Testis (tissue), 3 donors: ENCODE results near the gene PCSK5. TPM values are rescaled to one million over a fixed set of nuclear protein-coding genes. Genes with fewer than 3 reads are reported as not detected.

ENCODE experiments used
- DNase-seq: peaks from one replicate; pipeline ENCODE4 v3.0.0-alpha.2; 2019
- H3K27ac ChIP-seq, 2 donors: fragments of 200-600 bp; sonication (generic); one replicate each; pipeline ENCODE4 v1.5.1; 2019
- H3K27me3 ChIP-seq: fragments of 200-600 bp; sonication (generic); one replicate; pipeline ENCODE4 v1.5.1; 2019
- H3K36me3 ChIP-seq: fragments of 200-600 bp; sonication (generic); one replicate; pipeline ENCODE4 v1.5.1; 2017; ENCODE audit warnings: low read depth; ENCODE audit errors: missing control alignments
- H3K4me1 ChIP-seq: fragments of 200-600 bp; sonication (generic); one replicate; pipeline ENCODE4 v1.5.1; 2019
- H3K4me3 ChIP-seq, 2 donors: fragments of 200-600 bp; sonication (generic); one replicate each; pipeline ENCODE4 v1.5.1; 2017 to 2019
- H3K9me3 ChIP-seq: fragments of 200-600 bp; sonication (generic); one replicate; pipeline ENCODE4 v1.5.1; 2017
- POLR2A ChIP-seq: fragments of 450-650 bp; IDR thresholded peaks from one replicate; pipeline ENCODE4 v1.6.1; 2017; ENCODE audit warnings: antibody characterized with exemption, mild to moderate bottlenecking, moderate library complexity
- WGBS, 2 donors: methylation state at CpG; one replicate each; pipeline ENCODE4 v1.1.5; 2018; 5-methylcytosine and 5-hydroxymethylcytosine counted together
- intact Hi-C: fragments of 100-400 bp; cut with DNase I; formaldehyde crosslinking; loops from one replicate; pipeline ENCODE4 v1.15.1; 2023; ENCODE audit warnings: low total_unique reads
- polyA plus RNA-seq: library from polyadenylated mRNA; stranded (reverse); fragments of 350-450 nt; fragmentation: Illumina TruSeq; extraction: RNeasy Lipid Tissue Mini Kit (QIAGEN cat#74804); gene quantifications from one replicate; pipeline ENCODE4 v1.2.3, GENCODE V29; 2014; ENCODE audit warnings: low read depth, low replicate concordance; ENCODE audit not compliant: insufficient read depth
- total RNA-seq, 2 donors: library from RNA; depleted of rRNA; stranded (reverse); fragments of >200 nt; gene quantifications; one replicate each; pipeline ENCODE4 v1.2.3, GENCODE V29; 2016
- TF ChIP-seq, protein P1 (sequence below), 3 experiments: fragments of 450-650 bp in 2 of 3; fragments of 200-600 bp in 1 of 3; sonication (generic) in 1 of 3; IDR thresholded peaks; one replicate each; pipeline ENCODE4 v1.5.1; 2016 to 2019; ENCODE audit warnings: antibody characterized with exemption in 3 of 3, mild to moderate bottlenecking in 2 of 3, moderate library complexity in 1 of 3

The PCSK5 gene
- total and polyA plus RNA-seq, 3 donors from 2014 or later, result 9.4 to 50.6 (median 27.5) TPM

DNA sequence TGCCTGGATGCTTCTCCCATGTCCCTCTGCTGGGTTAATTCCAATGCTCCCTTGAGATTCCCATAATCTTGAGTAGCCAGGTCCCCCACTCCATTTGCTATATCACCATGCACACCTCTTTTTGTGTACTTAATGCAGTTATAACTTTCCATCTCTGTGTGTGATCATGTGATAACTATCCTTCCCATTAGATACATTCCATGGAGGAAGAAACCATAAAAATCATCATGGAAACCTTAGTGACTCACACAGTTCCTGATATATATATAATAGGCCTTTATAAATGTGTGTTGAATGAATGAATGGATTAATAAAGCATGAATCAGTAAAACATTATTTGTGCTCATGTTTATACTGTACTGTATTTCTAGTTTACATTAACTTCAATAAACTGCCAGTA, 104.6 kb downstream of the PCSK5 start:
- Histone ChIP-seq H3K9me3 (no peaks in the 10 kb centered on the region), H3K36me3 (no peaks in the 10 kb centered on the region), H3K27ac (no peak overlapping the region), H3K4me3 (no peak overlapping the region), H3K4me1 (no peaks in the 10 kb centered on the region), H3K27me3 (no peaks in the 10 kb centered on the region)
- no peak for DNase-seq
- intact Hi-C loops, result no loop called here
- TF ChIP-seq, protein P1, sequence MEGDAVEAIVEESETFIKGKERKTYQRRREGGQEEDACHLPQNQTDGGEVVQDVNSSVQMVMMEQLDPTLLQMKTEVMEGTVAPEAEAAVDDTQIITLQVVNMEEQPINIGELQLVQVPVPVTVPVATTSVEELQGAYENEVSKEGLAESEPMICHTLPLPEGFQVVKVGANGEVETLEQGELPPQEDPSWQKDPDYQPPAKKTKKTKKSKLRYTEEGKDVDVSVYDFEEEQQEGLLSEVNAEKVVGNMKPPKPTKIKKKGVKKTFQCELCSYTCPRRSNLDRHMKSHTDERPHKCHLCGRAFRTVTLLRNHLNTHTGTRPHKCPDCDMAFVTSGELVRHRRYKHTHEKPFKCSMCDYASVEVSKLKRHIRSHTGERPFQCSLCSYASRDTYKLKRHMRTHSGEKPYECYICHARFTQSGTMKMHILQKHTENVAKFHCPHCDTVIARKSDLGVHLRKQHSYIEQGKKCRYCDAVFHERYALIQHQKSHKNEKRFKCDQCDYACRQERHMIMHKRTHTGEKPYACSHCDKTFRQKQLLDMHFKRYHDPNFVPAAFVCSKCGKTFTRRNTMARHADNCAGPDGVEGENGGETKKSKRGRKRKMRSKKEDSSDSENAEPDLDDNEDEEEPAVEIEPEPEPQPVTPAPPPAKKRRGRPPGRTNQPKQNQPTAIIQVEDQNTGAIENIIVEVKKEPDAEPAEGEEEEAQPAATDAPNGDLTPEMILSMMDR (IDR thresholded peaks at IDR 0.05), result no peak
- TF ChIP-seq POLR2A, result no peak

DNA sequence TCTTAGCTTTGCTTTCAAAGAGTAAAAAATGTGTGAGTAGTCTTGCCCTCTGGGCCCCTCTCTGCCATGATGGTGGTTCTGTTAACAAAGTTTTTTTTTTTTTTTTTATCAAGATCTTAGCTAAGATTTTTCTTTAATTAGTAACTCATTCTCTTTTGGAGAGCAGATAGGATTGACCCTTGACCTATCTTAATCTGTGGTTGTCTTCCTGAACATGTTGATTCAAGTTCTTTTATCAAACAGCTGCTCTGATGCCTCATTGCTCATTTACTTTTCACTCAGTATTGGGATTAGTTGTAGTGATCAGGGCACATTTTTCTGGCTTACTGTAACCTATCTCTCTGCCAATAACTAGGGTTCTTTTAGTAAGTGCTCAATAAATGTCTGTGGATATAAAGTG, 106.3 kb downstream of the PCSK5 start:
- Histone ChIP-seq H3K36me3 (no peaks in the 10 kb centered on the region), H3K27me3 (no peaks in the 10 kb centered on the region), H3K4me3 (no peak overlapping the region), H3K27ac (no peak overlapping the region), H3K4me1 (no peaks in the 10 kb centered on the region), H3K9me3 (no peaks in the 10 kb centered on the region)
- TF ChIP-seq, protein P1 (IDR thresholded peaks at IDR 0.05), result no peak
- TF ChIP-seq POLR2A, result no peak
- no peak for DNase-seq
- intact Hi-C loops, result no loop called here

DNA sequence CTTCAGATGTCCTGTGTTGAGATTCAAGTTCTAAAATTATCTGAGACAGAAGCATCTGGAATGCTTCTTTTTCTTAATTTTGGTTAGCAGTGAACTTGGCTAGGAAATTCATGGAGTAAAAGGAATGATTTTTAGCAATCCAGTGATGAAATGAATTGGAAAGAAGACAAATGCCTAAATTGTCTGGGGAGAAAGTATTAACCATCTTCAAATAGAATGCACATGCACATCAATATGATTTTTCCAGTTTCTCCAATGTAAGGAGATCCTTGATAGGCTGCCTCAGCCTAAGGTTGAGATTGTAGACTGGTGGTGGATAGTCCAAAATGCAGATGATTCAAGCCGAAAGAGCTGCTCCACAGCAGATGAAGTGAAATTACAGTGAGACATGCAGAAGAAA, 106.7 kb downstream of the PCSK5 start:
- Histone ChIP-seq H3K9me3 (no peaks in the 10 kb centered on the region), H3K4me1 (no peaks in the 10 kb centered on the region), H3K36me3 (no peaks in the 10 kb centered on the region), H3K27ac (no peak overlapping the region), H3K4me3 (no peak overlapping the region), H3K27me3 (no peaks in the 10 kb centered on the region)
- TF ChIP-seq POLR2A, result no peak
- 90 to 91% methylated on average over 1 of the region's 1 CpG for WGBS, 2 donors
- DNase-seq, result no peak
- intact Hi-C loops, result no loop called here

DNA sequence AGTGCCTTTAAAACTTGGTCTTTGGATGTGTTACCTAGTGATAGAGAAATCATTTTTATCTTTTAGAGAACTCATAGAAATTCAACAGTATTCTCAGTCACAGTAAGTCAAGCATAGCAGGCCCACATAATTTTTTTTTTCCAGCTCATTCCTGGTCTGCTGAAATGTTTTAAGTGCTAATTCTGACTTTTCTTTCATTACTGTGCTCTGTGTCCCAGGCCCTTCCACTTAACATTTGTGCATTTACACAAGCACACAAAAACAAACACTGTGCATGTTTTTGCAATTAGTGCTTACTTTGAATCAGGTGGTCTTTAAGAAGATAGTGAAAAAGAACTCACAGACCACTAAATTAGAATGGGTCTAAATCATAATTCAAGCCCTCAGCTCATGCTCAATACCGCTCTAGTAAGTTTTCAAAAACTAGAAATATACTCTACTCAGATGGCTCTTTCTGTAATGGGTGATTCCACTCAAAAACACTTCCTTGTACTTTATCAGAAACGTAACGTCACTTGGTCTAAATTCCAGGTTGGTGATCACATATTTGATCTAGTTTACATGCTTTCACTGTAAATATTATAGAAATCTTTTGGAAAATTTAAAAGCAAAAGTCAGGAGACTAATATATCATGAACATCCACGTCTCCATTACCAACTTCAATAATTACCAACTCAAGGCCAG, 107.8 kb downstream of the PCSK5 start:
- TF ChIP-seq POLR2A, result no peak
- TF ChIP-seq, protein P1 (IDR thresholded peaks at IDR 0.05), result no peak
- DNase-seq, result no peak
- Histone ChIP-seq H3K4me1 (no peaks in the 10 kb centered on the region), H3K4me3 (no peak overlapping the region), H3K27ac (no peak overlapping the region), H3K27me3 (no peaks in the 10 kb centered on the region), H3K36me3 (no peaks in the 10 kb centered on the region), H3K9me3 (no peaks in the 10 kb centered on the region)
- WGBS, 2 donors, result 91 to 93% methylated on average over 4 of the region's 4 CpGs
- intact Hi-C loops, result no loop called here

DNA sequence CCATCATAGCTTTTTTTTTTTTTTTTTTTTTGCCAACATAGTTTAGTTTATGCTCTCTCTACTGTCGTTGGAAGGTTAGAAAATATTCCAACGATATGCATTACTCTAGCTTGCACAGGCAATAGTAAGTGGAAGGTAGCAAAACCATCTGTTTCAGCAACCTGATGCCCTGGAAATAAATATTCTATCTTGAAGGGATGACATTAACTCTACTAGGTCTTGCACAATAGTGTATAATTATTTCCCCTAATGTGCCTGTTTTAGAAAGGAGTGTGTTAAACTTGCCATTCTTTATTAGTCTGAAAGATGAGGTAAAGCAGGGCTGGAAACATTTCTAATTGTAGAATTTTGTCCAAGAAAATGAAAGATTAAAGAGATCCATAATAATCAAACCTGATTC, 111.0 kb downstream of the PCSK5 start:
- intact Hi-C loops, result no loop called here
- Histone ChIP-seq H3K4me1 (no peaks in the 10 kb centered on the region), H3K27ac (no peak overlapping the region), H3K9me3 (no peaks in the 10 kb centered on the region), H3K36me3 (no peaks in the 10 kb centered on the region), H3K4me3 (no peak overlapping the region), H3K27me3 (no peaks in the 10 kb centered on the region)
- TF ChIP-seq, protein P1 (IDR thresholded peaks at IDR 0.05), result no peak
- no peak for TF ChIP-seq POLR2A
- 71 to 95% methylated on average over 2 of the region's 2 CpGs for WGBS, 2 donors
- no peak for DNase-seq
